Measurements from ENCODE around the gene PYCARD. TPM values are rescaled to one million over a fixed set of nuclear protein-coding genes. Genes with fewer than 3 reads are reported as not detected.

Gene PYCARD
- total RNA-seq, 1 donor from 2014 or later, result 72.4 TPM

- intact Hi-C loops (cut with micrococcal nuclease), result no loop called here
Measured at GRCh38 chr16:31168848-31169247, 33.7 kb downstream of the PYCARD start.

- intact Hi-C loops (cut with micrococcal nuclease), result no loop called here
Measured at GRCh38 chr16:31167315-31167714, 35.2 kb downstream of the PYCARD start.

DNA sequence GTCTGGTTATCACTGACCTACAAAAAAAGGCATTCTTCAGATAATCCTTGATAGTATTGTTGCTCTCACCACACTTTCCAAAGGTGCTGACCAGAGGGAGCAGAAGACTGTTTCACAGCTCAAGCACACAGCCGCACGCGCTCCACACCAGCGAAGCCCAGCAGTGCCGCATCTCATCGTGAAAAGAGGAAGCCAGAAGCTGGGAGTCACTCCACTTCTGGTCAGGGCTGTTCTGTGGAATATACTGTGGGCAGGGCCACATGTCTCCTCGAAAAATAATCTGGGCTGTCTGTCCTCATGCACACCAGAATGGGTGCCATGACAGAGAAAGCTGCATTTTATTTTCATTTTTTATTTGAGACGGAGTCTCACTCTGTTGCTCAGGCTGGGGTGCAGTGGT lies 45.4 kb downstream of the PYCARD start:
- intact Hi-C loops (cut with micrococcal nuclease), result no loop called here

Other genes starting within 250 kb of the PYCARD start
- 29.7 and 30.2 TPM in 2 replicates for gene SETD1A, start 245.0 kb downstream of the PYCARD start, total RNA-seq
- gene HSD3B7, start 217.6 kb downstream of the PYCARD start, total RNA-seq, result 3.8 TPM in 2 replicates
- gene STX1B, start 192.1 kb downstream of the PYCARD start, total RNA-seq, result 0.55 and 0.59 TPM in 2 replicates
- gene STX4, start 169.2 kb downstream of the PYCARD start, total RNA-seq, result 55.6 and 55.8 TPM in 2 replicates
- 11.5 and 13.6 TPM in 2 replicates for gene ZNF668, start 128.5 kb downstream of the PYCARD start, total RNA-seq
- 25.0 and 25.3 TPM in 2 replicates for gene ZNF646, start 128.3 kb downstream of the PYCARD start, total RNA-seq
- 3.6 and 5.3 TPM in 2 replicates for gene PRSS53, start 113.8 kb downstream of the PYCARD start, total RNA-seq
- gene VKORC1, start 108.0 kb downstream of the PYCARD start, total RNA-seq, result 53.2 and 53.4 TPM in 2 replicates
- gene BCKDK, start 94.4 kb downstream of the PYCARD start, total RNA-seq, result 21.5 and 24.0 TPM in 2 replicates
- gene KAT8, start 85.1 kb downstream of the PYCARD start, total RNA-seq, result 56.2 and 57.3 TPM in 2 replicates
- 0.18 TPM in 1 of 2 replicates, not detected in the other for gene PRSS8, start 67.0 kb downstream of the PYCARD start, total RNA-seq
- gene PRSS36, start 52.7 kb downstream of the PYCARD start, total RNA-seq, result 1.3 TPM in 2 replicates
- gene FUS, start 22.6 kb downstream of the PYCARD start, total RNA-seq, result 764 and 794 TPM in 2 replicates
- not detected in 2 replicates for gene TRIM72, start 11.4 kb upstream of the PYCARD start, total RNA-seq
- gene PYDC1, start 14.4 kb upstream of the PYCARD start, total RNA-seq, result not detected in 2 replicates
- 48.3 and 53.1 TPM in 2 replicates for gene ITGAM, start 57.2 kb upstream of the PYCARD start, total RNA-seq
- gene ITGAX, start 152.4 kb upstream of the PYCARD start, total RNA-seq, result 41.7 and 42.7 TPM in 2 replicates
- 0.27 TPM in 1 of 2 replicates, not detected in the other for gene ITGAD, start 190.6 kb upstream of the PYCARD start, total RNA-seq
- gene COX6A2, start 225.6 kb upstream of the PYCARD start, total RNA-seq, result not detected in 2 replicates
- 0.09 and 0.43 TPM in 2 replicates for gene ZNF843, start 240.0 kb upstream of the PYCARD start, total RNA-seq